ENCODE data around the gene MAP3K13.

MAP3K13 gene

GRCh38 chr3:185519021-185519420 lies 156.1 kb downstream of the MAP3K13 start:
- DNase-seq: no peak

GRCh38 chr3:185521349-185522138 lies 158.6 kb downstream of the MAP3K13 start:
- no peak for DNase-seq

- DNase-seq: no peak
These were observed 163.5 kb downstream of the MAP3K13 start for GRCh38 chr3:185526349-185526951.

- no peak for DNase-seq
These were observed 164.4 kb downstream of the MAP3K13 start for GRCh38 chr3:185527364-185527763.

GRCh38 chr3:185528532-185528931 lies 165.6 kb downstream of the MAP3K13 start:
- no peak for DNase-seq

GRCh38 chr3:185530856-185531255 lies 167.9 kb downstream of the MAP3K13 start:
- DNase-seq: no peak

GRCh38 chr3:185532901-185533300 lies 170.0 kb downstream of the MAP3K13 start:
- DNase-seq: no peak

- DNase-seq: no peak
These were observed 171.6 kb downstream of the MAP3K13 start for GRCh38 chr3:185534511-185534910.

- no peak for DNase-seq
These were observed 174.5 kb downstream of the MAP3K13 start for GRCh38 chr3:185537369-185537970.
